ENCODE measurements around the gene NREP.

The NREP gene, protein sequence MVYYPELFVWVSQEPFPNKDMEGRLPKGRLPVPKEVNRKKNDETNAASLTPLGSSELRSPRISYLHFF

DNA sequence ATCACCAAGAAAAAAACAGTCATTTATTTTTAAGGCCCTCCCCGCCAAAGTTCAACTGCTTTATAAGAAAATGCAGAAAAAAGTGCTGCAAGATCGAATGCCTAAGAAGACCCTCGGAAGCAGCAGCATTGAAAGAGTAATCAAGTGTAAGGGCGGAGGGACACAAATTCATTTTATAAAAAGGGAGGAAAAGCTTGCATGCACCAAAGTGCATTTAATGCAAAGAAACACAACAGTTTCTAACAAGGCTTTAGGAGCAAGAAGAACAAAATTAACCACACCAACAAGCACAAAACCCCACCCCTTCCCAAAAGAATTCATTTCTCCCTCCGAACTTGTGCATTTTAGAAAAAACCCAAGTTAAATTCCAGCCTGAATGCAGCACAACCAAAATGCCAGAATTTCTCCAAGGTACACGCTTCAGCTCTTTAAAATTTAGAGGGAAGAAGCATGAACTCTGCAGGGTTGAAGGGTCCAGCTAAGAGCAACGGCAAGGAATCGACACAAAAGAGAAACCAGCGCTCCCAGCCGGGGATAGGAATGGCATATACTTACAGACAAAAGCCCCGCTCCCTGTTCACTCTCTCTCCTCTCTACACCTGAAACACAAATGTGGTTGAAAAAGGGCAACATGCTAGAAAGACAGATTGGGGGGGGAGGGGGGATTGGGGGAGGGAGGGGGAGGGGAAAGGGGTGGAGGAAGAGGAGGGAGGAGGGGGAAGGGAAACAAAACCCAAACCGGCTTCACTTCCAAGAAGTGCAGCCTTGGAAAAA is at the start of gene NREP:
NREP (minus strand) TSS at position 614 of the 774 bp plus-strand sequence. CDS start 1,422 bp downstream, outside the sequence.
- DNase-seq, result no peak

DNA sequence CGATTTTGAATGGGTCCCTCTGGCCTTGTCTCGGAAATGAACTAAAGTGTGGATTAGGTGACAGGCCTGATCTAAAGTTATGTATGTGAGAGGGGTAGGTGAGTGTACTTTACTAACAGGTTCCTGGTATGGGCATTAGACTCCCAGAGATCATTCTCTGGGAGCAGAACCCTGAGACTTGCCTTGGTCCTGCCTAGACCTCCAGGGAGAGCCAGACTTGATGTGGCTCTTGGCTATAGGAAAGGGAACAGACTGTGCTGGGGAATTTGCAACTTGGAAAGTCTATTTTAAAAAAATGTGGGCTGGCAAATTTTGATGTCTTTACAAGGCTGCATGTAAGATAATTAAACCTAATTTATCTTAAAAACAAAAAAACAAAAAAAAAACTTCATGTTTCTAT is 49.8 kb upstream of the NREP start:
- no peak for DNase-seq

DNA sequence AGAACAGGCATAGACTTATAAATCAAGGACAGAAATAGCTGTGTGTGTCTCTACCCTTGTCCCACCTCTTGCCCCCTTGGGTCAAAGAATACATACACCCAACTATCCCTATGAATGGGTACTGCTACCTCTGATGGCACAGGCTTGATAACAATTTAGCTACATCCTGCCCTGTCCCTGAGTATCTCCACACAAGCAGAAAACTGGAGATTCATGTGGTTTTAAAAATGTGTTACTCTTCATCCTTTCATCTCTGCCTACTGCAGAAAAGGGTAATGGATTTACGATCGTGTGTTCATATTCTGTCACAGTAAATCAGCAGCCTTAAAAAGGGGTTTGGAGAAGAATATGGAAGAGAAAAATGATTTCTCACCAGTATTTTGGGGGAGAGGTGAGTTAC is 49.2 kb upstream of the NREP start:
- no peak for DNase-seq

- no peak for DNase-seq
Observed at GRCh38 chr5:111805071-111805470, 48.1 kb upstream of the NREP start.

DNA sequence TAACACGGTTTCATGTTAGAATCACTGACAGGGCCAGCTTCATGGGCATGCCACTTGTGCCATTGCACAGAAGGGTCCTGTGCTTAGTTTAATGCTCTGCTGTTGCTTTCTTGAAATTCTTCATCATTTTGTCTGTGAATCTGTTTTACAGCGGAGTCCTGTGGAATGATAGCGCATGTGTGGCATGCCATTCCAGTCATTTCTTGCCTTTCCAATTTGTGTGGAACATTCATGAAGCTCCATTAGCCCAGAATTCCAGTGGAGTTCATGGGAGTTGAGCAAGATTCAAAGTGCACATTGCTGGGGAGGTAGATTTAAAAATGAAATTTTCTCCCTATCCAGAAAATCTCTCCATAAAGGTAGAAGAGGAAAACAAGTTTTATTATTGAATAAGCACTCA is 43.4 kb upstream of the NREP start:
- DNase-seq, result no peak

GRCh38 chr5:111795142-111795541 is 38.1 kb upstream of the NREP start:
- DNase-seq, result no peak

- DNase-seq, result no peak
Observed at GRCh38 chr5:111792471-111793058, 35.6 kb upstream of the NREP start.

GRCh38 chr5:111790295-111790694 is 33.3 kb upstream of the NREP start:
- DNase-seq, result no peak

- no peak for DNase-seq
Observed at GRCh38 chr5:111787006-111787405, 30.0 kb upstream of the NREP start.

GRCh38 chr5:111784491-111785181 is 27.6 kb upstream of the NREP start:
- no peak for DNase-seq

DNA sequence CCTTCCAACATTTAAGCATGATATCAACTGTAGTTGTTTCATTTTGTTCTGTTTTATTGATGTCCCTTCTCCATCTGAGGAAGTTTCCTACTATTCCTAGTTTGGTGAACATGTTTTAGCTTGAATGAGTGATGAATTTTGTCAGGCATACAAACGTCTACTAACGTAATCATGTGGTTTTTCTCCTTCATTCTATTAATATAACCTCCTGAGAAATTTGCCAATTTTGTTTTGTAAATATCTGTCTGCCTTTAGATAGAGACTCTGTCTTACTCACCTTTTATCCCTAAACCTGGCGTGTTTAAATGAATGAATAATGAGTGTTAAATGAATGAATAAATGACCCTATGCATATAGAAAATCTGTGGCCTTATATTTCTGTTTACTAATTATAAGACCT is 26.5 kb upstream of the NREP start:
- DNase-seq, result no peak

GRCh38 chr5:111782216-111782615 is 25.2 kb upstream of the NREP start:
- DNase-seq, result no peak

DNA sequence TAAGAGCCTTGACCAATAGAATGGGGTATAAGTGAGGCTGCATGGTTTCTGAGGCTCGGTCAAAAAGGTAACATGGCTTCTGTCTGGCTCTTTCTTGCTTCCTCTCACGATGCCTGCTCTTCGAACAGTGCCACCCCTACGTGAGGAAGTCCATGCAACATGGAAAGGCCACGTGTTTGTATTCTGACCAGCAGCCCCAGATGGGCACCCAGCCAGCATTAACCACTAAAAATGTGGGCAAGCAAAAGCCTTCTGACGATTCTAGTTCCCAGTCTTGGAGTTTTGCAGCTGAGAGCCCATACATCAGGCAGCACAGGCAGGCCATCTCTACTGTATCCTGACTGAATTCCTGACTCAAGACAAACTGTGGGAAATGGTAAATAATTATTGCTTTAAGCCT is 24.2 kb upstream of the NREP start:
- no peak for DNase-seq

GRCh38 chr5:111779922-111780292 is 22.9 kb upstream of the NREP start:
- peak; percentile 42 for DNase-seq

DNA sequence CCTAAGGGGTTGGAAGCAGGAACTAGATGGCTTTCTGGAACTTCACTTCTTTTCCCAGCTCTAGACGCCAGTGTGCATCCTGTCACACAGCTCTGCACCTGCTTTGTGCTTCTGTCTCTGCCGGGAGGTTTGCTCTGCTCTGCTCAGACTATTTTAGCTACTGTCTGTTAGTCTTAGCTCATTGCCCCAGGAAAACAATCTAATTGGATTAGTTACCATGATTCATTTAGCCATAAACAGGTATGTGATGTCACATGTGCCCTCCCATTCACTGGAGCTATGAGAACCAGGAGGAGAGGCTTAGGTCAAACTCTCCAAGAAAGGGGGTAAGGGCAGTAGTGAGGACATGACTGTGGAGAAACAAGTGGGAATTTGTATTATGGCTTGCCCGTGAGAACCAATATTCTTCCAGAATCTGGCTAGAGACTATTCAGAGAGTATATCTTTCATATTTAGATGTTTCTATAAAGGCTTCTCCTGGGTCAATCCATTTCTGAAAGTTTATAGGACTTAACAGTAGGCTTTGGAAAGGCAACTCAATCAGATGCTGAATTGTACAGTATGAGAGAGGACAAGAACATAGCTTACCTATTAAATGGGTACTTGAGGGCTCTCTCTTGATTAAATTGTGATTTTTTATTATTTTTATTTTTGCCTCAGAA is 22.4 kb upstream of the NREP start:
- DNase-seq, result no peak

DNA sequence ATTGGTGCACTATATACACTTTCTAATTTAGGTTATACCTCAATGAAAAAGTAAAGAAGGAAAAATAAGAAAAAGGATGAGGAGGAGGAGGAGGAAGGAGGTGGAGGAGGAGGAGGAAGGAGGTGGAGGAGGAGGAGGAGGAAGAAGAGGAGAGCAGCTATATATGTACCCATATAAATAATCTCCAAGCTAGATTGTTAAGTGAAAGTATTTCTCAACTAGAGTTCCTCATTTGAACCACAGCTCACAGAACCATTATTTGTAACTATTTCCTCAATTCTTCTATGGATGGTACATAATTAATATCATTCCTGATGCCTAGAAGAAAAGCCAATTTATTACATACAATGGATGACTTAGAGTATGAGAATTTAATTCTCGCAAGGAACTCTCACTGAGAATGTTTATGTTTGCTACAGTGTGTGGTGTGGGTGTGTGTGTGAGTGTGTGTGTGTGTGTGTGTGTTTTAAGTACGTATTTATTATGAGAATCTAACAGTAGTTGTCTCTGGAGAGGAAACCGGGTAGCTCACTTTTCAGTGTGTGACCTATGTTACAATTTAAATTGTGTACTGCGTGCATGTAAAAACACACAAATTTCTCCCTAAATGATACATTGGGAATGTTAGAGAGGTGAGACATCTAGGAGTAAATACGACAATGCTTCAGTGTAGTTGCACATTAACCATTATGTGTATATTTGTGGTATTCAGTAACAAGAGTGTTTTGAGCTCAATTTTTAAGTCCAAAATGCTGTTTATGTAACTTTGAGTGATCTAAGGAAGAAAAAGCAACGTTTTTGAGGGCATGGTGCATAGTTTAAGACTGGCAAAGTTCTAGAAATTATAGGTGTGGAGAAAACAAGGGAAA is 20.2 kb upstream of the NREP start:
- no peak for DNase-seq

DNA sequence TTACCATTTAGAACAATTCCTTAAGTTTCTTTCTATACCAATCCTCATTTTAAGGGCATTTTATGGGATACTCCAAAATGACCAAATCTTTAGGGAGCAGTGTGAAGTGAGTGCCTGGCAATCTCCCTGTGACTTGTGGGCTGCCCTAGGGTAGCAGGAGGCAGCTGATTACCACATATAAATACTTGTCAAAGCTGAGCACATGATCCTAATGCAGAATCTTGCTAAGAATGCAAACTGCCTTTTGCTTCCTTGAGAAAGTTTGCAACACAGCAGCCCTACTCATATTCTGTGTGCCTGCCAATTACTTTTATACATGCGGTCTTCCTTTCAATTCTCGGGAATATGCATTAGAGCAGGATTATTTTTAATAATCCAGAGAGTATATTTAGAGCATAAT is 18.2 kb upstream of the NREP start:
- no peak for DNase-seq

DNA sequence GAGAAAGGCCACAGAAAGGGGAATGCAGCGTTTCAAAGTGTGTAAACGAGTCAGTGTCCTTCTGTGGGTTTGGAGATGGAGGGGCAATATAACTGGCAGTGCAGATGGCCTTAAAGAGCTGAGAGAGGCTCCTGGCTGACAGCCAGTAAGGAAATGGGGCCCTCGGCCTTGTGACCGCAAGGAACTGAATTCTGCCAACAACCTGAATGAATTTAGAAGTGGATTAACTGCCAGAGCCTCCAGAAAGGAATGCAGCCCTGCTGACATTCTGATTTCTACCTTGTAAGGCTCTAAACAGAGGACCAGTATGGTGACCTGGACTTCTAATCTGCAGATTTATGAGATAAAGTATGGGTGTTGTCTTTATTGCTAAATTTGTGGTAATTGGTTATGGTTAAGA is 17.5 kb upstream of the NREP start:
- DNase-seq, result no peak

- no peak for DNase-seq
Observed at GRCh38 chr5:111772456-111773122, 15.6 kb upstream of the NREP start.

DNA sequence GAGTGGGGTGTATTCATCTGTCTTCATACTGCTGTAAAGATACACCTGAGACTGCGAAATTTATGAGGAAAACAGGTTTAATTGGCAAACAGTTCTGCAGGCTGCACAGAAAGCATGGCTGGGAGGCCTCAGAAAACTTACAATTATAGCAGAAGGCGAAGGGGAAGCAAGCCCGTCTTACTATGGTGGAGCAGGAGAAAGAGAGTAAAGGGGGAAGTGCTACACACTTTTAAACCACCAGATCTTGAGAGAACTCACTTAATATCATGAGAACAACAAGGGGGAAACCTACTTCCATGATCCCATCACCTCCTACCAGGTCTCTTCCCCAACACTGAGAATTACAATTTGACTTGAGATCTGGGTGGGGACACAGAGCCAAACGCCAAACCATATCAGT is 12.5 kb upstream of the NREP start:
- no peak for DNase-seq

DNA sequence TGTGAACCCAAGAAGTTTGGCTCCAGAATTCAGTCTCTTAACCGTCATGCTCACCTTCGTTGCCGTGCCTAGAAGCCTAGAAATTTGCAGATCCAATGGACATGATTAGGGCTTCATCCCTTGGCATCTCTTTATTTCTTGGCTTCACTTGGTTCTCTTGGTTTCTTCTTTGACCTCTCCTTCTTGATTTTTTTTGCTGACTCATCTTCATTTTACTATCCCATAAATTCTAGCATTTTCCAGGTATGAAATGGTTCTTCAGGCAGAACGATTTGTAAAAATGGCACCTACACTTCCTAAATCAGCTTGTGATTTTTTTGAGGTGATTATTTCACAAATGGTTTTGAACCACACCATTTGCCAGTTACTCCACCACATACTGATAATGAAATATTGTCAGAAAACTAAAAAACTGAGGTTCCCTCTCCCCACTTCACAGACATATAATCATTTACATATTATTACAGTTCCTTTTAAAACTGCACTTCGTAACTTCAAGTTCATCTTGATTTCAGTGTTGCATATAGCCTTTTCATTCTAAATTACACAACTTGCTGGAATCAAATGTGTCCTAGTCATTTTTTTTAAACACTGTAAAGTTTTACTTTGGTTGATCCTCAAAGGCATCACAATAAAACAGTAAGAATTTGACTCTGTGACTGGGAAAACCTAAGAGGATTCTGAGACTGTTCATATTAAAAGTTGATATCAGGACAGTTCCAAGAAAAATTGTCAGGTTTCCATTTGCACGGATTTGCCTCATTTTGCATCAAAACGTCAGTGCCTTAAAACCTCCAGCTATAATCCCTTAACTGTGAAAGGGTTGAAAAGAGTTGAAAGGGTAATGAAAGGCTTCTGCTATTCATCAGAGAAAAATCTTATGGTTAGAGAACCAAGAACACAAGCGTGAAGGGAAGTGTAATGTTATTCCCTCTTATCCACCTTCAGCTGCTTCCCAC is 8.9 kb upstream of the NREP start:
- DNase-seq, result no peak

Data from NCI-H2029 (cell line).